ENCODE data around the gene CEP126.

CEP126 gene

GRCh38 chr11:101914738-101915426 lies at the start of gene CEP126:
TSS of gene CEP126 (plus strand) at chr11:101915010. CDS start at chr11:101915285, 275 bp downstream.
- DNase-seq (ENCODE audit: extremely low spot score, insufficient read length, low read depth) (peak; percentile 86), FAIRE-seq (peak; percentile 80)

- FAIRE-seq (no peak), DNase-seq (ENCODE audit: extremely low spot score, insufficient read length, low read depth) (no peak)
Measured at GRCh38 chr11:101866619-101867491, 48.0 kb upstream of the CEP126 start.

DNA sequence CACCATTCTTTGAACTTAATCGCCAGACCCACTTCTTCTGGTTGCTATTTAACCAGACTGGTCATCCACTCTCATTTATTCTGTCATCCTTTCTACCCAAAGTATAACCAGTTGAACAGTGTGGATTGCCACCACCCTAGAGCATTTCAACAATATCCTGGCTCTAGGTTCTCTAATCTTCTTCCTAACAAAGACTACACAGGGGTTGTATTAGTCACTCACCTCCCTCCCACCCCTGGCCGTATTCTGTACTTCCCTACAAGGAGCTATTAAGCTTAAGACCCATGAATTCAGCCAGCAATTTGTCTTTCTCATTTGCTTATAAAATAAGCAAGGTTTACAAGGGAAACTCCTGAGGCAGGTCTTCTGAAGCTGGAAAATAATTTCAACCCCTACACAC lies 46.9 kb upstream of the CEP126 start:
- no peak for DNase-seq (ENCODE audit: extremely low spot score, insufficient read length, low read depth)
- no peak for FAIRE-seq

DNA sequence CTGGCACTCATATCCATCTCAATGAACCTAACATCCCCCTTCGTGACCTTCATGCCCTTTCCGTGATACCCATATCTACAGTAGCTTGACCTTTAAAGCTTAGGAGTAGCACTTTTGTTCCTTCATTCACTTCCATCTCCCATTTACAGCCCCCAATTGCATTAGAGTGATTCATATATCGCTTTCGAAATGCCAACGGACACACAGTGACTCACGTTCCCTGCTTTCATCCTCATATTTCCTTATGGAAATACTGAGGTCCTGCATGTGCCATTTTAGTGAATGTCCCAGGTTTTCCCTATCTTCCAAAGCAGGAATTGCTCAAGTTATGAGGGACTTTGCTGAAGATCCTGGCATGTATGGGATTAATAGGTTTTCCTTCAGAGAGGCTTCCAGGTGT lies 44.3 kb upstream of the CEP126 start:
- DNase-seq (ENCODE audit: extremely low spot score, insufficient read length, low read depth) (no peak), FAIRE-seq (no peak)

GRCh38 chr11:101872171-101872882 lies 42.5 kb upstream of the CEP126 start:
- no peak for DNase-seq (ENCODE audit: extremely low spot score, insufficient read length, low read depth)
- FAIRE-seq, result no peak

- FAIRE-seq (peak; percentile 5), DNase-seq (ENCODE audit: extremely low spot score, insufficient read length, low read depth) (no peak)
Measured at GRCh38 chr11:101880222-101880621, 34.6 kb upstream of the CEP126 start.

GRCh38 chr11:101881586-101881985 lies 33.2 kb upstream of the CEP126 start:
- no peak for DNase-seq (ENCODE audit: extremely low spot score, insufficient read length, low read depth)
- no peak for FAIRE-seq

DNA sequence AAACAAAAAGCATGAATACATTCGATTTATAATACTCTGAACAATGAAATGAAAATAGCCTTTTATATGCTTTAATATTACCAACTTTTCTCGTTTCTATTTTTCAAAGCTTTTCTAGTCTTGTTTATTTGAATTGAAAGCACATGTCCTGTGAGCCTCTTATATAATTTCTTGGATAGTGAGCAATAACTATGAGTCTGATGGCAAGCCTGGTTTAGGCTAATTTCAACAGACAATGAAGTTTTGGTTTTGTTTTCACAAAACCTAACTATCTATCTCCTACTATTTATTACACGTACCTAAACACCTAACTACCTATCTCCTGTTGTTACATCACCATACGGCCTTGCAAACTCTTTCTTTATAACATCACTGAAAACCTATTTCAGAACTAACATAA lies 29.2 kb upstream of the CEP126 start:
- FAIRE-seq (no peak), DNase-seq (ENCODE audit: extremely low spot score, insufficient read length, low read depth) (no peak)

- DNase-seq (ENCODE audit: extremely low spot score, insufficient read length, low read depth) (no peak), FAIRE-seq (no peak)
Measured at GRCh38 chr11:101889767-101890166, 25.0 kb upstream of the CEP126 start.

DNA sequence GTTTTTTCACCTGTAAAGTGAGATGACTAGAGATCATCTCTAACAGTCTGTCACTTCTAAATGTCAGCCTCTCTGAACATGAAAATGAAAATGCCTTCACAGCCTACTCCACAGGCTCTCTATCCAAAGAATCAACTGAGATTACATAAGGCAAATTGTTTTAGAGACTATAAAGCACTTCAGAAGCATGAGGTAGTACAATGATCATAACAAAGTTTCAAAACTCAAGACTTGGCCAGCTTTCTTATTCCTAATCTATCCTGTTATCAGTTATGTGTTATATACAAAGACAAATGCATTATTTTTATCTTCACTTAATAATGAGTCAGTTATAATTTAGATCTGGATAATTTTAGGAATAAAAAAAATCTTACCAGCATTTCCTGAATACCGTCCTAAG lies 20.3 kb upstream of the CEP126 start:
- DNase-seq (ENCODE audit: extremely low spot score, insufficient read length, low read depth), result no peak
- no peak for FAIRE-seq

DNA sequence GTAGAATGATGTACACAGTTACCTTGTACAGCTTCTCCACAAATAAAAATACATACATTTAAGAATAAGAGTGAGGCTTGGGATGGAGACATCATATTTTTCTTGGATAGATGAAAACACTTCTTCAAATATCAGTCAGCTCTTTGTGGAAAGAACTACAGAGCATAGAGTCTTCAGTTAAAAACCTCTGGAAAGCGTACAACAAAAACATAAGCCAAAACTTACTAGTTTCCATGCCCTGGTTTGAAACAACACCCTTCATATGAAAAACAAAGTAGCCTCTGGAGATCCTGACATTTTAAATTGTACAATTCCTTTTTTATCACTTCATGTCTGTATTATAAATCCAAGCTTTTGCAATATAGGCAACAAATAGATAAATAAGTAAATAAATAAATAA lies 7.0 kb upstream of the CEP126 start:
- FAIRE-seq, result no peak

DNA sequence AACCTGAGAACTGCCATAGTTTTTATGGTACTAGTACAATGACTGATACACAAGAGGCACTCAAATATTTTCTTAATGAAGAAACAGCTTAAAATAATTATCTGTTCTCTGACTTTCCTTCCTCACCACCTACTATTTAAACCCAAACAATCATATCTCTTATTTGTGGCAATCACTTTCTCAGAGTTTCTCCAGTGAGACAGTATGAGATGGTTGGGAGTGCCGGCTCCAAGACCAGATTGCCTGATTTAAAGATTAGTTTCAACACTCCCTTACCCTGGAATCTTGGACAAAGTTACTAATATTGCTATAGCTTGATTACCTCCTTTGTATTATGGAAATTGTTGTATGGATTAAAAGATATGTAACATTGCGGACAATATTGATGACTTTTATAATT lies 5.7 kb upstream of the CEP126 start:
- no peak for FAIRE-seq
- no peak for DNase-seq (ENCODE audit: extremely low spot score, insufficient read length, low read depth)

More for the DNA sequence above, 7.0 kb upstream of the CEP126 start:
- DNase-seq (ENCODE audit: extremely low spot score, insufficient read length, low read depth), result no peak

DNA sequence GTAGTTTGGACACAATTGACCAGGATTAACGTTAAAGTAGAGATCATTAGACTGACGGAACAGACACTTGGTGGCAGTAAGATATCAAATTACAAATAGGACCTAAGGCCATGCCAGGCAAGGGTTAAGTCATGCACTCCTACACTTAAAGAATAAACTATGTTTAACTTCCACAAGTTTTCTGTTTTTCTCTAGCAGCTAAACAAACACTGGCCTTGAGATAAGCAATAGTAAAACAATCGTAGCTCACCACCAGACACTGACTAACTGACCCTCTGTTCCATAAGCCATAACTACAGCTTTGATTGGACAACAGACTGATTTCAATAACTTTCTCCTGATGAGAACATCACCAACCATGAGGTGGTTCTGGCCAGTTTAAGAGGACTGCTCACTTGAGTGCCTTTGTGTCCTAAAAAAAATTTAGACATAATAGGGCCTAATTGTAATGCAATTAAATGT lies 2.0 kb upstream of the CEP126 start:
- FAIRE-seq (no peak), DNase-seq (ENCODE audit: extremely low spot score, insufficient read length, low read depth) (no peak)

DNA sequence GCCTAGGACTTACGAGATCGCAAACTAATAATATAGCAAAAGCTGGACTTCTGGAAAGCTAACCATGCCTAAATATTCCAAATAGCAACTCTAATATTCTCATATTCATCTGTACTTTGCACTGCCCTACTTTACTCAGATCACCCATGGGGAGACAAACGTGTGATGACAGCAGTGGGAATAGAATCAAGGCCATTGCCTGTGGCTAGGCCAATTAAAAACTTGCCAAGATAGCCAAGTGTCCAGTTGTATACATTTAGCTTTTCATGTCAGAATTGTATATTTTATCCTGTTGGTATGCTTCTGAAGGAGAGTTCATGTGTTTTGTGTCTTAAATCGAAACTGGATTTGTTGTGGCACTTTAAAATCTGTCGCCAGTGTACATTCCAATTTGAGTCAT lies 1.2 kb upstream of the CEP126 start:
- DNase-seq (ENCODE audit: extremely low spot score, insufficient read length, low read depth) (no peak), FAIRE-seq (no peak)

- DNase-seq (ENCODE audit: extremely low spot score, insufficient read length, low read depth) (no peak), FAIRE-seq (no peak)
Measured at GRCh38 chr11:101914341-101914737, 471 bp upstream of the CEP126 start.

DNA sequence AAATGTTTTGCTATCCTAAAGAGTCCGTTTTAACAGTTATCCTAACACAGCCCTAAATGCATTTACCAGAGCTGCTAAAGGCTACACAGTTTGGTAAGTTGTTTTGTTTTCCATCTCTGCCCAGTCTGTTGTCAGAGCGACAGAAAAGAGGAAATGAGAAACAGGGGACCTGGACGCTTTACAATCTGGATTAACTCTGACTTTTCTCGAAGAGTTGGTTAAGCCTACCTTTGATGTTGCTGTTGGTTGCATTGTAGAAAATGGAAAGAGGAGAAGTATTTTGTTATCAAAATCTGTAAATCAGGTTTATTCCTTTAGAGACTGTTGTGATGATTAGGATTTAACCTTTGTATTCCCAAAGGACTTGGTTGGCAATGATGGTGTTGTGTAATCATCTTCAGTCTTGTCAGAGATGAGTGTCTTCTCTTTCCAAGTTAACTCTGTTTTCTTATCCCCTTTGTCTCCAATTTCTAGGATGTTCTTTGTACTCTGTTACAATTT lies 1.0 kb downstream of the CEP126 start:
- no peak for FAIRE-seq

DNA sequence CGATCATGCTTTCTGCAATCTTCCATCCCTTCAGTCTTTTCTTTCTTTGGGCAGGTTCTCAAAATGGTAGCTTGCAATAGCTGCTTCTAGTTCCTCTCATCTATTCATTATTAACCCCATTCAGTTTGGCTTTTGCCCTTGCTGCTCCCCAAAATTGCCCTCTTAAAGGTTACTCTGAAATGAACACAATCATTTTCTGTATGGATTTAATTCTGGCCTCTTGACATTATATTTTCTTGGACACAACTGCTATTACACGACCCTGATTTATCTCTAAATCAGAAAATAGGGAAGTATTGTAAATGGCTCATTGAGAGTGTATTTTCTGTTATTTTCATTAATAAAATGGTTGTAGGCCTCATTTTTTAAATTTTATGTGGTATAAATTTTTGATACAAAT lies 1.6 kb downstream of the CEP126 start, which contains the start of gene ANGPTL5:
TSS of gene ANGPTL5 (minus strand) at position 101 of the 400 bp plus-strand sequence. CDS start 8,613 bp downstream, outside the sequence.
- FAIRE-seq (no peak), DNase-seq (ENCODE audit: extremely low spot score, insufficient read length, low read depth) (no peak)

More for the DNA sequence above, 1.0 kb downstream of the CEP126 start:
- peak; percentile 7 for DNase-seq (ENCODE audit: extremely low spot score, insufficient read length, low read depth)

GRCh38 chr11:101917226-101917625 lies 2.4 kb downstream of the CEP126 start:
- no peak for DNase-seq (ENCODE audit: extremely low spot score, insufficient read length, low read depth)
- FAIRE-seq, result no peak

- DNase-seq (ENCODE audit: extremely low spot score, insufficient read length, low read depth) (no peak), FAIRE-seq (no peak)
Measured at GRCh38 chr11:101920992-101921391, 6.2 kb downstream of the CEP126 start.

- no peak for DNase-seq (ENCODE audit: extremely low spot score, insufficient read length, low read depth)
- FAIRE-seq, result no peak
Measured at GRCh38 chr11:101923554-101923953, 8.7 kb downstream of the CEP126 start.
